ENCODE data around the gene ORAI3. TPM values are rescaled to one million over a fixed set of nuclear protein-coding genes. Genes with fewer than 3 reads are reported as not detected.

ORAI3 gene
- total and polyA plus RNA-seq, 3 donors from 2014 or later = 29.1 to 75.0 (median 68.6) TPM

- no peak for DNase-seq
- Histone ChIP-seq H3K36me3 (ENCODE audit: low read depth, missing control alignments) (no peaks in the 10 kb centered on the region), H3K27ac (no peak overlapping the region), H3K4me1 (no peaks in the 10 kb centered on the region), H3K27me3 (no peaks in the 10 kb centered on the region), H3K4me3 (no peak overlapping the region), H3K9me3 (no peaks in the 10 kb centered on the region)
- TF ChIP-seq POLR2A (IDR thresholded peaks at IDR 0.05) (no peak), CTCF (IDR thresholded peaks at IDR 0.05) (no peak)
- WGBS, 2 donors = 90 to 91% methylated on average over 21 of the region's 21 CpGs
- intact Hi-C loops (cut with DNase I; ENCODE audit: low total_unique reads) = no loop called here
Observed at GRCh38 chr16:30992276-30992780, 43.5 kb downstream of the ORAI3 start.

GRCh38 chr16:30992931-30993816, 44.3 kb downstream of the ORAI3 start:
- H3K4me3 ChIP-seq = no peak overlapping the region
- intact Hi-C loops (cut with DNase I; ENCODE audit: low total_unique reads) = no loop called here
- no peak overlapping the region for H3K27ac ChIP-seq
- no peaks in the 10 kb centered on the region for H3K36me3 ChIP-seq (ENCODE audit: low read depth, missing control alignments)
- WGBS, 2 donors = 80 to 84% methylated on average over 28 to 29 of the region's 29 CpGs
- H3K9me3 ChIP-seq = no peaks in the 10 kb centered on the region
- no peak for TF ChIP-seq CTCF (IDR thresholded peaks at IDR 0.05)
- TF ChIP-seq POLR2A (IDR thresholded peaks at IDR 0.05) = no peak
- peaks cover 2% of the 10 kb centered on the region for H3K4me1 ChIP-seq
- DNase-seq = no peak
- no peaks in the 10 kb centered on the region for H3K27me3 ChIP-seq

GRCh38 chr16:30995927-30996323, 47.1 kb downstream of the ORAI3 start:
- WGBS, 2 donors = 69 to 76% methylated on average over 11 of the region's 11 CpGs
- no peak for TF ChIP-seq POLR2A (IDR thresholded peaks at IDR 0.05)
- no peak for TF ChIP-seq CTCF (IDR thresholded peaks at IDR 0.05)
- H3K4me1 ChIP-seq = peaks cover 14% of the 10 kb centered on the region
- no peak overlapping the region for H3K27ac ChIP-seq
- no peak overlapping the region for H3K4me3 ChIP-seq
- H3K9me3 ChIP-seq = no peaks in the 10 kb centered on the region
- no peaks in the 10 kb centered on the region for H3K36me3 ChIP-seq (ENCODE audit: low read depth, missing control alignments)
- intact Hi-C loops (cut with DNase I; ENCODE audit: low total_unique reads) = no loop called here
- no peaks in the 10 kb centered on the region for H3K27me3 ChIP-seq
- no peak for DNase-seq

GRCh38 chr16:30996324-30996984, 47.6 kb downstream of the ORAI3 start:
- intact Hi-C loops (cut with DNase I; ENCODE audit: low total_unique reads) = no loop called here
- 39 to 40% methylated on average over 13 to 23 of the region's 23 CpGs for WGBS, 2 donors
- peaks cover 14% of the 10 kb centered on the region for H3K4me1 ChIP-seq
- no peaks in the 10 kb centered on the region for H3K9me3 ChIP-seq
- TF ChIP-seq CTCF (IDR thresholded peaks at IDR 0.05) = no peak
- no peak for TF ChIP-seq POLR2A (IDR thresholded peaks at IDR 0.05)
- H3K27ac ChIP-seq = no peak overlapping the region
- no peaks in the 10 kb centered on the region for H3K27me3 ChIP-seq
- DNase-seq = no peak
- H3K36me3 ChIP-seq (ENCODE audit: low read depth, missing control alignments) = no peaks in the 10 kb centered on the region
- peak overlapping the region; percentile 26 to 45 for H3K4me3 ChIP-seq

All from testis (tissue), 3 donors.